IPS DF 4.7 (cell line): ENCODE measurements around the gene MINK1.
"Not testable (repeated sequence)": the region's sequence is repeated elsewhere in the genome, so short reads cannot be mapped to it uniquely, and the experiment has no call there.

Experiments
- DNase-seq: peaks from one replicate; pipeline ENCODE4 v3.0.0-alpha.2; 2013; ENCODE audit warnings: low spot score; ENCODE audit errors: extremely low read depth

Gene MINK1

DNA sequence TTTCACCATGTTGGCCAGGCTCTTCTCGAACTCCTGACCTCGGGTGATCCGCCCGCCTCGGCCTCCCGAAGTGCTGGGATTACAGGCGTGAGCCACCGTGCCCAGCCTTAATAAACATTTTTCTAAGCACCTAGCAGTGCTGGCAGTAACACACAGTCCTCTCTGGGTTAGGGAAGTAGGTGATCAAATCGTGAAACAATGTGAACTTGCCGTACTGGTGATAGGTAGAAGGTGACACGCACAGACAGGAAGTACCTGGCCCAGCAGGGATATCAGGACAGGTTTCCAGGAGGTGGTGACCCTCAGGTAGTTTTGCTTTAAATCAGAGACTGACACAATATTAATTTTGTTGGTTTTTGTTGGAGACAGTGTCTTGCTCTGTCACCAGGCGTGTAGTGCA, 21.7 kb upstream of the MINK1 start:
- no peak for DNase-seq

DNA sequence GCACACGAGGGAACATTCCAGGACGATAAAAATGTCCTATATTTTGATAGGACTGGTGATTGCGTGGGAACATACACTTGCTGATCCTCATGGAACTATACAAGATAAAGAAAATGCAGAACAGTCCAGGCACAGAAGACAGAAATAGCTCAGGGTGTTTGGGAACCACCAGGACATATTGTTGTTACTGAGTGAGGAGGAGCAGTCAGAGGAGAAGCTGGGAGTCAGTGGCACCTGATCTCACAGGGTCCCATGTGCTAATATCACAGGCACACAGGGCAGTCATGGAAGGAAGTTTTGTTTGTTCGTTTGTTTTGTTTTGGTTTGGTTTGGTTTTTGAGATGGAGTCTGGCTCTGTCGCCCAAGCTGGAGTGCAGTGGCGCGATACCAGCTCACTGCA, 20.4 kb upstream of the MINK1 start:
- DNase-seq = no peak

DNA sequence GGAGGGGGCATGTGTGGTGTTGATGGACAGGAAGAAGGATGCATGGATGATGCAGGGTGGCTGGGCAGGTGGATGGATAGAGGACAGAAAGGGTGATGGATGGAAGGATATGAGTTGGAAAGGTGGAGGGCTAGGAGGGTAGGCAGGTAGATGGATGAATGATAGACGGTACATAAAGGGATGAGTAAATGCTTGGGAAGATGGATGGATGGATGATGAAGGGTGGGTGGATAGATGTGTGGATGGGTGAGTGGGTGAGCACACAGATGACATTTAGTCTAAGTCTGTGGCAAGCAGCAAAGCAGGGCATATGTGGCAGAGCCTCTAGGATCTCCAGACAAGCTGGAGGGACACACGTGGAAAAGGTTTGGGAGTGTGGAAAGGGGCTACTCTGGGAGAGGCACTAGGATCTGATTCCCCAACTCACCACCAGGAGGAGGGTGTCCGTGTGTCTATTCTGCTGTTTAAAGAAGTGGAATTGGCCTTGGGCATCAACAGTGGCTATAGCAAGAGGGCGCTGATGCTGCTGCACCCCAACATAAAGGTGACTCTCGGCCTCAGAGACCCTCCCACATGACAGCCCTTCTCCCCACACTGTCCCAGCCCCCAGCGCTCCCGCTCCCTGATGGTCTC, 18.0 kb upstream of the MINK1 start:
- DNase-seq = no peak

DNA sequence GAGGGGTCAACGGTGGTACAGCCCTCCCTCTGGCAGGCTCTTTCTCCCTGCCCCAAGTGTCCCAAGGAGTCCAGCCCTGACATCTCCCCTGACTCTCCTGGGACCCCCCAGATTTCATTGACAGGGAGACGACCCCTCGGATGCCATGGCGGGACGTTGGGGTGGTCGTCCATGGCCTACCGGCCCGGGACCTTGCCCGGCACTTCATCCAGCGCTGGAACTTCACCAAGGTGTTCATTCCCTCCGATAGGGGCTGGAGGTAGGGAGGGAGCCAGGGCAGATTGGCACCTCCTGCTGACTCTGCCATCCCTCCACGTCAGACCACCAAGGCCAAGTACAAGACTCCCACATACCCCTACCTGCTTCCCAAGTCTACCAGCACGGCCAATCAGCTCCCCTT, 16.3 kb upstream of the MINK1 start:
- DNase-seq = no peak

DNA sequence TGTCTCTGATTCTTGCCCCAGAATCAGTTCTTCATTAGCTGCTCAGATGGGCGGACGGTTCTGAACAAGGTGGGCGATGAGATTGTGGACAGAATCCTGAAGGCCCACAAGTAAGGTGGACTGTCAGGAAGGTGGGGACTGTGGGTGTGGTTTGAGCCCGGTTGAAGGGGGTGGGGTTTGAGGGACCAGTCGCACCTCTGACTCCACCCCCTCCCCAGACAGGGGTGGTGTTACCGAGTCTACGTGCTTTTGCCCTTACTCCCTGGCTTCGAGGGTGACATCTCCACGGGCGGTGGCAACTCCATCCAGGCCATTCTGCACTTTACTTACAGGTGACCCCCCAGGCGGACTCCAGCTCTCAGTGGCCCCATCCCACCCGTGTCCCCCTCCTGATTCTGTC, 14.9 kb upstream of the MINK1 start:
- no peak for DNase-seq

DNA sequence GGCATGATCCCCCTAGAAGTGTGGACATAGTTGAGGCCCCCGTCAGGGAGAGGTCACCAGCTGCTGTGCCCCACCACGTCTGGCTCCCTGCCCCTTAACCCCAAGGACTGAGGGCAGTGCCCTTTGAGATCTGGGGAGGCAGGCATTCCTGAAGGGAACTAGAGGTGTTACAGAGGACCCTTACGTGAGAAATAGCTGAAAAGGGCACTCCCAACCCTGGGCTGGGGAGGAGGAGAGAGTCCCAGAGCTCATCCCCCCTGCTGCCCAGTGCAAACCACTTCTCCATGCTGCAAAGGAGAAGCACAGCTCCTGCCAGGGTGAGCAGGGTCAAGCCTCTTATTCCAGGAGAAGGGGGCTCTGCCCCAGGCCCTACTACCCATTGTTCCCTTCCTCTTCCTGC, 10.3 kb upstream of the MINK1 start:
- DNase-seq = no peak

DNA sequence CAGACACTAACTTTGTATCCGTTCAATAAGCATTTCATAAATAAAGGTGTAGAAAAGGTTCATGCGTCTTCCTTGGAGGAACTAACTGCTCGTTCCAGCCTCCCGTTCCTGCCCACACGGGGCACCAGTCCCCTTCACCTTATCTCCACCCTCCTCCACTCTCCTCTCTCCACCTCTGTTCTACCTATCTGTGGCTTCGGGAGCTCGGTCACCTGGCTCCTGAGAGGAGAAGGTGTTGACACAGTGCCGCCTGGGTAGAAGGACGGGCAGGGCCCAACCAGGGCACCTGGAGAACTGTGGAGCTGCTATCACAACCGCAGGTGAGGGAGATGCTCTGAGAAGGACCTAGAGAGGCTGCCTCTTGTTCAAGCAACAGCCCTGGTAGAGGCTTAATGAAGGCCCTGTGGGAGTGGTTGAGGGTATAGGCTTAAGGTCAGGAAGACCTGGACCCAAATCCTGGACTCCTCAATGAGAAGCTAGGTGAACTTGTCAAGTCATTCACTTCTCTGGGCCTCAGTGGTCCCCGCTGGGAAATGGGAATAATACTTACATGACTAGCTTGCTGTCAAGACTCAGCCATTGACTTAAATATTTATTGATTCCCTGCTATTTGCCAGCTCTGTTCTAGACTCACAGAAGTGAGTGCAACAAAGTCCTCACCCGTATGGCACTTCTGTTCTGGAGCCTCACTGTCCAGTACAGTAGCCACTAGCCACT, 9.6 kb upstream of the MINK1 start:
- DNase-seq = no peak

DNA sequence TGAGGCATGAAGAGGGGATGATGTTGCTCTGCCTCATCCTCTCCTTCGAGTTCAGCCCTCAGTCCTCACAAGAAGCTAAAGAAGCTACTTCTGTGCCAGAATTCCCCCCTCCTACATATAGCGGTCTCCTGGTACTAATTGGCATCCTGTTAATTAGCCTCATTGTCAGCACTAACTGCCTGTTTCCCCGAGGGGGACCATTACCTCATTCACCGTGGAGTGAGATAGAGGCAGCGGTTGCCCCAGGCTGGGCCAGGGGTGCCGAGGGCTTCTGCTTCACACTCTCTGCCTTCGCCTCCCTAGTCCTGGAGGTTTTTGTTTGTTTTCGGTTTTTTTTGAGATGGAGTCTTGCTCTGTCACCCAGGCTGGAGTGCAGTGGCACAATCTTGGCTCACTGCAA, 5.7 kb upstream of the MINK1 start:
- no peak for DNase-seq

DNA sequence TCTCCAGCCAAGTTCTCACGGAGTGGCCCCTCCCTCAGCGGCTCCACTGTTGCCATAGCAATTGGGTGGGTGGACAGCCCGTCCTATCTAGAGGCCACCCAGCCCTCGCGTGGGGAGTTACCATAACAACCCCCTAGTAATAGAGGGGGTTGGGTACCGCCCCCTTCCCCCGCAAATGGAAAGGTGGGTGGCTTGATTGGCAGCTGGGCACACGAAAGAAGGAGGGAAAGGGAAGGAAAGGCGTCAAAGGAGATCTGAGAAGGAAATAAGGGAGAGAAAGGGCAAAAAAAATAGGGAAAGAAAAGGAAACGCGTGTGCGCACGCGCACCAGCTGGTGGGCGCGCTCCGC, 337 bp upstream of the MINK1 start:
- DNase-seq = not testable (repeated sequence)

DNA sequence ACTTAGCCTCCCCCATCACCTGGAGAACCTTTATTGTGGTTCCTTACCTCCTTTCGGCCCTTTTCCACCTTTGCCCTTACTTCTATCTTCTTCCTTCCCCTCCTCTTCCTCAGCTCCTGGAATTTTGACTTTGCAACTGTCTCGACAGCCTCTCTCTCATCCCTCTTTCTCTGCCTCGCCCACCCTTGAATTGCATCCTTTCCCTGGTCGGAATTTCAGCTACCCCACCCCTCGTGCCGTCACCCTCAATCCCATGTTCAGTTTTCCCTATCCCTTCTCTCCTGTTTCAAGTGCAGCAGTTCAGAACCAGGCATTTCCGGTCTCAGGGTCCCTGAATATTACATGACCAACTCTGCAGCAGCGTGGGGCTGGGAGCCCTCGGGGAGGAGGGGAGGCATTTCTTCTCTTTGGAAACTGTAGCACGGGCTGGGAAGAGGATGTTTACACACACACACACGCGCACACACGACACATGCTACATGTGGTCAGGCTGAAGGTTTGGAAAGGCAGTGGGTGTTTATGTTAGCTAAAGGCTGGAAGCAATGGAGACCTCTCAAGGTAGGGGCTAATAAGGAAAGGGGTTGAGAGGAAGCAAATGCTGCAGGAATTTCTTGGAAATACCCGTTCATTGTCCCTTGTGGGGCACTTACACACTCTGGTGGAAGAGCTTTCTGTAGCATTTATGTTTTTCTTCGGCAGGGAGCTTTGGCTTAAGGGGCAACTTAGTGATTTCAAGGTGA, 971 bp downstream of the MINK1 start:
- no peak for DNase-seq

DNA sequence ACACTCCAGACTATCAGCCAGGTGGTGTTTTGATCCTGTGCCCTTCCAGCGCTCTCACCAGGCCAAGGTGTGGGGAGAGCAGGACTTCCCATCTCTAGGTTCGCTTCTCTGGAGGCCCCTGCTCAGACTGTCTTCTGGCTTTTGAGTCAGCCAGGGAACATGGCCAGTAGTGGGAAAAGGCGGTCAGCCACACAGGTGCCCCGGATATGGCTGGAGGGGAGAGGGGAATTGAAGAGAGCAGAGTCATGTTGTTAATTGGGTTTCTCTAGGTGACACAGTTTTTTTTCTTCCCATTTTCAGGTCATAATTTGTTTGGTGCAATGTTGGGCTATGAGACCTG, 1.5 kb downstream of the MINK1 start:
- DNase-seq = no peak

DNA sequence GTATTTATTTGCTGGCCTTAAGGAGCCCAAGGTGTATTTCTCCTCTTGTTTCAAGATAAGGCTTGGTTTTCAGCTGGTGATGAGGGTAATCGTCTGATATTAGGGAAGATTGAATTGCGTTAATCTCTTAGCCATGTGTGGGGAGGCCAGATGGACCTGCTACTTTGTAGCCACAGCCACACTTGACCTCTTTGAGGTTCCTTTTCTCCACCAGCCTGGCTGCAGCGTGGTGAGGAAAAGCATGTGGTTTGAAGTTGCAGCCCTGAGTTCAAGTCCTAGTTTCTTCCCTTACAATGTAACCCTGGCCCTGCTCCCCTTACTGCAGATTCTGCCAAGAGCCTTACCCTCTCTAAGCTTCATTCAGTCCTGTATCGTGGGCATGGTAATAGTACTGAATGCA, 3.1 kb downstream of the MINK1 start:
- DNase-seq = no peak

DNA sequence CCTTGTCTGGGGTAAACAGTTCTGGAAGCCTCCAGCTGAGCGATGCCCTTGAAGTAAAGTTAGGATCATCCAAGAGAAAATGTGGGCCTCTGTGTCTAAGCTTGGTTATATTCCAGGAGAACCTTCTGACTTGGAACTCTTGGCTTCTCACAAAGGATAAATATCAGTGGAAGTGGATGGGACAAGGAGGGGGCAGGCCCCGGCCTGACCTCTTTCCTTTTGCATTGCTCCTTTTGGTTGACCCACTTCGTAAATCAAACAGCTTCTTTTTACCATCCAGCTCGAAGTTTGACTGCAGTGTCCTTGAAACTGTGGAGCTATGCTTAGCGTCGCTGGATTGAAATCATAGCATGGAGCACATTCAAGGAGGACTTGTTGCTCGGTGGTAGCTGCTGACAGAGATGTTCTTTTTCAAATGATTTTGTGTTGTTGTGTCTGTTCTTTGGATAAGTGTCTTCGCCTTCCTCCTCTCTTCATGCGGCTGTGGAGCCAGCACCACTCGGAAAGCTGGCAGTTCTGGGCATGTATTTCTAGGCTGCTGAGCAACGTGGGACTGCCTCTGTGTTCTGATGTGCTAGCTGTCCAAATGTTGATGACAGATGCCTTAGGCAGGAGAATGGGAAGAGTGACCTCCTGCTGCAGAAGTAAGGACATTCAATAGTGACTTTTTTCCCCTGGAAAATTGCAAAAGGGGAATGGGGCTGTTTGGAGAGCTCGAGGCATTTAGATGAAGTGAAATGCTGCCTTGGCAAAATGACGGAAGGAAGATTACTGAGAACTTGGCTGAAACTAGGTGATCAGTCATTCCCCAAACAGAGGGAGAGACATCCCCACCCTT, 4.5 kb downstream of the MINK1 start:
- DNase-seq = no peak

DNA sequence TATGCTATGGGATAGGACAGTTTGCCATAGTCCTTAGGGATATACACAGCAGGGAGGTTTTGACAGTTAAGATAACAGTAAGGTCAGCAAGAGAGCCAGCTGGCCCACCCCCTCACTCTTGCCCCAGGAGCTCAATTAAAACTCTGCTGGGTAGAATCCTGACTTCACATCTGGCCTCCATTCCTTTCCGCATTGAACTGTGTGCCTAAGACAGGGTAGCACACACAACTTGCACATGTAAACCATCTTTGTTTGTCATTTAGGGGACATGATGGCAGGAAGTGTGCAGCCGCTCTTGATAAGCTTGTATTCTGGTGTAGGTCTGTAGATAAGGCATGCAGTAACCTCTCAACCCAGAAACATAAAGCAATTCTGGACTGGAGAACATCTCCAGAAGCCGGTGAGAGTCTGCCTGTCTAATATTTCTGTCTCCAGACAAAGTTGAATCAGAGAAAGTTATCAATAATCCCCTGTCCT, 5.2 kb downstream of the MINK1 start:
- DNase-seq = no peak

DNA sequence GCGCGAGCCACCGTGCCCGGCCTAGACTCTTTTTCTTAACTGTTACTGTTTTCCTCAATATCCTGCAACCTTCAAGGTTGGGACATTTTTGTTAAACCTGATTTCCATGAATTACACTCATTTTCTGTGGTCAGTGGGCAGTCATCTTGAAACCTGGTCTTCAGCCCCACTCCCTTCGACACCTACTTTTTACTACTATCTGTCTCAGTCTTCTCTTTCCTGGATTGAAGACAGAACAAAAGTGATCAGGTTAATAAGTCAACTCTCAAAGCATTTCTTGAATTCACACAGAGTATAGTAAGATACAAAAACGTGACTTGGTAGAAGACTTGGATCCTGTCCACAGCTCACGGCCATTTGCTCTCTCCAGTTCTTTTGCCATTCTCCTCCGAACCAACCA, 6.1 kb downstream of the MINK1 start:
- DNase-seq = no peak

DNA sequence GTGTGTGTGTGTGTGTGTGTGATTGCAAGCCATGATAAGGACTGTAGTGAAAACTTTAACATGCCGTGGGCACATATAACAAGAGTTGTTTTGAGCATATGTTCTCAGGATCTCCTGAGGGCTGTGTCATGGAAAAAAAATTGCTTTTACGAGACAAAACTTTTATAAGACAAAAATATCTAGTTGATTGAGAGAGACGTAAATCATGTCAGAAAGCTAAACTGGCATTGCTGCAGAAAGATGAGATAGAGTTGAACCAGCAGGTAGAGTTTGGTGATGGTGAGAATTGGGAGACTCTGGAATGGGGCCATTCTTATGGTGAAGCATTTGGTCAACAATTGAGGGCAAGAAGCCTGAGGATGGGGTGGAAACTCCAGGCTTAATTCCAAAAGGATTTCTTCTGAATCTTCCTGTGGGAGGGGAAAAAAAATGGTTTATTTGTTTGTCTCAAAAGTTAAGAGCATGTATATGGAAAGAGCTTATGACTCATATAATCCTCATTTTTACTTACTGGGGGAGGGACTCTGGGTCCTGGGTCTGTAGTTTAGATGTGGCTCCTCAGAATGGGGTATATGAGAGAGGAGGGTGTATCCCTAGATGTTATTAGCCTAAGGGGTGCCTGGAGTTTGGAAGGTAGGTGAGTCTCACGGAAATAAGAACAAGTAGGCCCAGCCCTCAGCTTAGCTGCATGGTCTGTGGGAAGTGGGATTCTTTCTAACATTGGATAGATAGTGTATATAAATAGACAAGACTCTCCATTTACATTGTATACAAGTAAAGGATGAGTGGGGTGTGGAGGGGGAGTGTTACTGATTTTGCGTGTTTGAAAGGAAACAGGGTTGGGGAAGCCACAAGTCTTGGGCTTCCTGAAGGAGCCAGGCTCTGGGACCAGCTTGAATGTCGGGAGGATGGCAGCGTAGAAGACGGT, 7.1 kb downstream of the MINK1 start:
- no peak for DNase-seq

DNA sequence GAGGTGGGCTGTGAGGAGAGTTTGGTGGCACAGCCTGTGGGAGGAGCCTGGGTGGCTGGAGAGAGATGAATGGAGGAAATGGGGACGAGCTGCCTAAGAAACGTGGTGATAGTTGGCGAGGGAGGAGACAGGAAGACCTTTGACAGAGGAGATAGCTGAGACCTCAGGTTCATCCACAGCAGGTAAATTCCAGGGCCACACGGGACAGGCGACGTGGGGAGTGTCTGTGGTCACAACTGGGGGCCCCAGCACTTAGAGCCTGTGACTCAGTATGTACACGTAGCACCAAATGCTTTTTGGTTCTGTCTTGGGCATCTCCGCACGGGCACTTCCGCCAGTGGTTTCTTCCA, 7.7 kb downstream of the MINK1 start:
- no peak for DNase-seq

DNA sequence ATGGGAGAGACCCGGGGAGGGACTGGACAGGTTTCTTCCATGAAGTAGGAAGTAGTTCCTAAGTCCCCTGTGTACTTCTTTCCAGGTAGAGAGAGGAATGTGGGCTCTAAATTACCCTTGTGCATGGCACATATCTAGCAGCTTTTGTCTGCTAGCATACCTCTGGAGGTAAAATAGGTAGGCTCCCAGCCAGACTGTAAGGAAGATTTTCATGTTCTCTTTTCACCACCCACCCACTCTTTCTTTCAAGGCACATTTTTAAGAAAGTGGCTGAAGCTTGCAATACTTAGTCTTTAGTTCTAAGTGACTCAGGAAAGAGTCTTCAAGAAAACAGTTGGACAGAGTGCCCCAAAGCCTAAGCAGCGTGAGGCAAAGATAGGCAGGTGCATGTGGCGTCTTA, 9.2 kb downstream of the MINK1 start:
- no peak for DNase-seq

DNA sequence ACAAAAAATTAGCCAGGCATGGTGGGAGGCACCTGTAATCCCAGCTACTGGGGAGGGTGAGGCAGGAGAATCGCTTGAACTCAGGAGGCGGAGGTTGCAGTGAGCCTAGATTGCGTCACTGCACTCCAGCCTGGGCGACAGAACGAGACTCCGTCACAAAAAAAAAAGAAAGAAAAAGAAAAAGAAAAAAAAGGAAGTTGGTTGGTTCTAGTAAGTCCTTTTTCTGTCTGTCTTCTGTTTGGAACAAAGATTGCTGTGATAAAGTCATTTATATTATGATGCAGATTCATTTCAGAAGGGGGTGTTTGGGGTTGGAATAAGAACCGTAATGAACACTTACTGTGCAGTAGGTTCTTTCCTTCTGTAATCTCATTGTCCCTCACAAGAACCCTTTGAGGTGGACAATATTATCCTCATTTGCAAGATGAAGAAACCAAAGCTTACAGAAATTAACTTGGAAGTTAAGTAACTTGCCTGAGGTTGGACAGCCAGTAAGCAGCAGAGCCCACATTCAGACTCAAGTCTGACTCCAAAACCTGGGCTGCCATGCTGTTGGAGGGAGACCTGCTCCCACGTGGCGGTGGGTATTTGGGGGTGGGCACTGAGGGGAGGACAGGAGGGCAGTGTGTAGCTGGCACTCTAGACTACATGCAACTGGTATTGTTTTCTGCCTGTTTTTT, 10.3 kb downstream of the MINK1 start:
- DNase-seq = no peak

DNA sequence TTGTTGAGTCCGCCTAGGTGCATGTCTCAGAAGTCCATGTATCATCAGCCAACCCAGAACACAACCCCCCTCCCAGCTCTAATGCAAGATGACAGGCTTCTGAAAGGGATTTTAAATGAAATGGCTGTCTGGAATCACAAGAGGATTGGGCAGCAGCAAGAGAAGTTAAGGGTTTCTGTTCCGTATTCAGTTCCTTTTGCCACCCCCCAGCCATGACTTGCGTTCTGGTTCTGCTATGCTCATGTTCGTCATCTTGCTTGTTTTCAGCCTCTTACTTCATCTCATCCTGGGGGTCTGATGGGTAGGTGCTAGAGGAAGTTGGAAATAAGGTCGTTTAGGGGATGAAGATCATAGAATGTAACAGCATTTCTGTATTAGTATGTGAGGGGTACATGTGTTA, 12.0 kb downstream of the MINK1 start:
- DNase-seq = no peak
